CD8-positive, alpha-beta memory T cell (primary cell): ENCODE results near the gene PCDHA8. TPM values are rescaled to one million over a fixed set of nuclear protein-coding genes. Genes with fewer than 3 reads are reported as not detected.

Experiments
- polyA plus RNA-seq: library from polyadenylated mRNA; unstranded; fragments of 300-500 nt; fragmentation: Illumina TruSeq; gene quantifications from one replicate; pipeline ENCODE4 v1.2.3, GENCODE V29; 2021
- total RNA-seq, 2 experiments: library from RNA; stranded (reverse); gene quantifications; one replicate each; pipeline ENCODE4 v1.2.3, GENCODE V29; 2021

Gene PCDHA8
- total and polyA plus RNA-seq, 3 experiments from 2014 or later, result not detected

Other genes starting within 250 kb of the PCDHA8 start
- 1 to 10 TPM; 3.1 to 3.3 TPM for gene CD14, start 208.0 kb upstream of the PCDHA8 start, total RNA-seq
- gene CD14, start 208.0 kb upstream of the PCDHA8 start, polyA plus RNA-seq, result 0.43 TPM
- gene TMCO6, start 201.7 kb upstream of the PCDHA8 start, total RNA-seq, result 10 to 100 TPM; 23.9 to 24.4 TPM
- 15.4 TPM for gene TMCO6, start 201.7 kb upstream of the PCDHA8 start, polyA plus RNA-seq
- 10 to 100 TPM; 77.5 to 81.7 TPM for gene NDUFA2, start 193.6 kb upstream of the PCDHA8 start, total RNA-seq
- 146 TPM for gene NDUFA2, start 193.6 kb upstream of the PCDHA8 start, polyA plus RNA-seq
- gene IK, start 193.4 kb upstream of the PCDHA8 start, total RNA-seq, result 100 to 1,000 TPM in 1 of 2 experiments, 10 to 100 TPM in 1; 96.3 to 104 TPM
- 193 TPM for gene IK, start 193.4 kb upstream of the PCDHA8 start, polyA plus RNA-seq
- 10 to 100 TPM; 40.1 to 40.7 TPM for gene WDR55, start 176.3 kb upstream of the PCDHA8 start, total RNA-seq
- gene WDR55, start 176.3 kb upstream of the PCDHA8 start, polyA plus RNA-seq, result 17.3 TPM
- gene DND1, start 167.6 kb upstream of the PCDHA8 start, total RNA-seq, result 1 to 10 TPM; 2.3 to 2.9 TPM
- not detected for gene DND1, start 167.6 kb upstream of the PCDHA8 start, polyA plus RNA-seq
- 100 to 1,000 TPM in 1 of 2 experiments, 10 to 100 TPM in 1; 97.4 to 104 TPM for gene HARS1, start 149.8 kb upstream of the PCDHA8 start, total RNA-seq
- 63.6 TPM for gene HARS1, start 149.8 kb upstream of the PCDHA8 start, polyA plus RNA-seq
- 10 to 100 TPM; 26.4 to 29.4 TPM for gene HARS2, start 149.7 kb upstream of the PCDHA8 start, total RNA-seq
- 21.0 TPM for gene HARS2, start 149.7 kb upstream of the PCDHA8 start, polyA plus RNA-seq
- 10 to 100 TPM; 71.2 to 75.2 TPM for gene ZMAT2, start 140.7 kb upstream of the PCDHA8 start, total RNA-seq
- 81.7 TPM for gene ZMAT2, start 140.7 kb upstream of the PCDHA8 start, polyA plus RNA-seq
- gene PCDHA1, start 55.0 kb upstream of the PCDHA8 start, total RNA-seq, result not detected
- gene PCDHA1, start 55.0 kb upstream of the PCDHA8 start, polyA plus RNA-seq, result not detected
- not detected for gene PCDHA2, start 46.3 kb upstream of the PCDHA8 start, total RNA-seq
- gene PCDHA2, start 46.3 kb upstream of the PCDHA8 start, polyA plus RNA-seq, result not detected
- gene PCDHA3, start 40.1 kb upstream of the PCDHA8 start, total RNA-seq, result not detected
- not detected for gene PCDHA3, start 40.1 kb upstream of the PCDHA8 start, polyA plus RNA-seq
- gene PCDHA4, start 34.1 kb upstream of the PCDHA8 start, total RNA-seq, result not detected
- gene PCDHA4, start 34.1 kb upstream of the PCDHA8 start, polyA plus RNA-seq, result not detected
- not detected for gene PCDHA5, start 19.6 kb upstream of the PCDHA8 start, total RNA-seq
- gene PCDHA5, start 19.6 kb upstream of the PCDHA8 start, polyA plus RNA-seq, result not detected
- gene PCDHA6, start 13.2 kb upstream of the PCDHA8 start, total RNA-seq, result not detected
- gene PCDHA6, start 13.2 kb upstream of the PCDHA8 start, polyA plus RNA-seq, result not detected
- not detected for gene PCDHA7, start 6.9 kb upstream of the PCDHA8 start, total RNA-seq
- not detected for gene PCDHA7, start 6.9 kb upstream of the PCDHA8 start, polyA plus RNA-seq
- gene PCDHA9, start 7.2 kb downstream of the PCDHA8 start, total RNA-seq, result not detected
- gene PCDHA9, start 7.2 kb downstream of the PCDHA8 start, polyA plus RNA-seq, result not detected
- gene PCDHA10, start 14.7 kb downstream of the PCDHA8 start, total RNA-seq, result not detected
- gene PCDHA10, start 14.7 kb downstream of the PCDHA8 start, polyA plus RNA-seq, result not detected
- not detected for gene PCDHA11, start 27.8 kb downstream of the PCDHA8 start, total RNA-seq
- gene PCDHA11, start 27.8 kb downstream of the PCDHA8 start, polyA plus RNA-seq, result not detected
- gene PCDHA12, start 34.1 kb downstream of the PCDHA8 start, total RNA-seq, result not detected
- gene PCDHA12, start 34.1 kb downstream of the PCDHA8 start, polyA plus RNA-seq, result not detected
- gene PCDHA13, start 40.9 kb downstream of the PCDHA8 start, total RNA-seq, result not detected
- gene PCDHA13, start 40.9 kb downstream of the PCDHA8 start, polyA plus RNA-seq, result not detected
- gene PCDHAC1, start 85.1 kb downstream of the PCDHA8 start, total RNA-seq, result not detected
- gene PCDHAC1, start 85.1 kb downstream of the PCDHA8 start, polyA plus RNA-seq, result not detected
- gene PCDHAC2, start 125.3 kb downstream of the PCDHA8 start, total RNA-seq, result not detected
- not detected for gene PCDHAC2, start 125.3 kb downstream of the PCDHA8 start, polyA plus RNA-seq
- not detected for gene PCDHB1, start 210.2 kb downstream of the PCDHA8 start, total RNA-seq
- not detected for gene PCDHB1, start 210.2 kb downstream of the PCDHA8 start, polyA plus RNA-seq